Body of pancreas (tissue), 4 donors: ENCODE results near the gene TSPAN15.

ENCODE experiments used
- POLR2A ChIP-seq, 3 donors: fragments of 450-650 bp; IDR thresholded peaks; one replicate each; pipeline ENCODE4 v1.6.1; 2016; ENCODE audit warnings: antibody characterized with exemption in 3 of 3, mild to moderate bottlenecking in 2 of 3
- TF ChIP-seq, protein P1 (sequence below), 7 experiments: fragments of 450-650 bp in 4 of 7; fragments of 200-600 bp in 3 of 7; sonication (generic) in 3 of 7; IDR thresholded peaks; one replicate each; pipeline ENCODE4 v1.5.1; 2016 to 2019; ENCODE audit warnings: antibody characterized with exemption in 7 of 7

DNA sequence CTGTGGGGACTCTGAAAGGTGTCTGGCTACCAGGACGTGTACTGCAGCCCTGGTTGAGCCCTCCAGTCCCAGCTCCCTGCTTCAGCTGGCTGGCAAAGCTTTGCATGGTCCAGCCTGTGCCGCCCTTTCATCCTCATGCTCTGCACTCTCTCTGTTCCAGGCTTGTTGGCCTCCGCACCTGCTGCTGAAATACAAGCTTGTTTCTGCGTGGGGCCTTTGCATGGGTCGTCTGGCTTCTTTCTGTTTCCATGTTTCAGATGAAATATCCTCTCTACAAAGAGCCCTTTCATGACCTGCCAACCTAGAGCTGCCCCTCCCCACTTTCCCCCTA, 45.9 kb downstream of the TSPAN15 start:
- TF ChIP-seq, protein P1, sequence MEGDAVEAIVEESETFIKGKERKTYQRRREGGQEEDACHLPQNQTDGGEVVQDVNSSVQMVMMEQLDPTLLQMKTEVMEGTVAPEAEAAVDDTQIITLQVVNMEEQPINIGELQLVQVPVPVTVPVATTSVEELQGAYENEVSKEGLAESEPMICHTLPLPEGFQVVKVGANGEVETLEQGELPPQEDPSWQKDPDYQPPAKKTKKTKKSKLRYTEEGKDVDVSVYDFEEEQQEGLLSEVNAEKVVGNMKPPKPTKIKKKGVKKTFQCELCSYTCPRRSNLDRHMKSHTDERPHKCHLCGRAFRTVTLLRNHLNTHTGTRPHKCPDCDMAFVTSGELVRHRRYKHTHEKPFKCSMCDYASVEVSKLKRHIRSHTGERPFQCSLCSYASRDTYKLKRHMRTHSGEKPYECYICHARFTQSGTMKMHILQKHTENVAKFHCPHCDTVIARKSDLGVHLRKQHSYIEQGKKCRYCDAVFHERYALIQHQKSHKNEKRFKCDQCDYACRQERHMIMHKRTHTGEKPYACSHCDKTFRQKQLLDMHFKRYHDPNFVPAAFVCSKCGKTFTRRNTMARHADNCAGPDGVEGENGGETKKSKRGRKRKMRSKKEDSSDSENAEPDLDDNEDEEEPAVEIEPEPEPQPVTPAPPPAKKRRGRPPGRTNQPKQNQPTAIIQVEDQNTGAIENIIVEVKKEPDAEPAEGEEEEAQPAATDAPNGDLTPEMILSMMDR (IDR thresholded peaks at IDR 0.05): no peak
- no peak for TF ChIP-seq POLR2A (IDR thresholded peaks at IDR 0.05)
